HCT116 (cell line): ENCODE measurements around the gene SNRNP200.

Experiments
- CBX3 ChIP-seq: IDR thresholded peaks from 2 replicates; pipeline ENCODE4 v1.6.1; 2012; ENCODE audit warnings: low read depth
- CEBPB ChIP-seq: IDR thresholded peaks from 2 replicates; pipeline ENCODE4 v1.6.1; 2012; ENCODE audit warnings: low read depth
- EZH2 ChIP-seq: fragments of 200-600 bp; sonication (generic); IDR thresholded peaks from 2 replicates; pipeline ENCODE4 v1.6.1; 2017; ENCODE audit warnings: antibody characterized with exemption, mixed run types
- POLR2A ChIP-seq: IDR thresholded peaks from 2 replicates; pipeline ENCODE4 v1.7.0; 2011; ENCODE audit warnings: borderline replicate concordance; ENCODE audit not compliant: insufficient read depth, insufficient read length; ENCODE audit errors: extremely low read depth
- POLR2AphosphoS5 ChIP-seq: IDR thresholded peaks from 2 replicates; pipeline ENCODE4 v1.6.1; 2011; ENCODE audit warnings: mild to moderate bottlenecking, low read depth, low read length, moderate library complexity
- SIN3A ChIP-seq: IDR thresholded peaks from 2 replicates; pipeline ENCODE4 v1.6.1; 2012; ENCODE audit warnings: low read depth
- SP1 ChIP-seq: IDR thresholded peaks from 2 replicates; pipeline ENCODE4 v1.6.1; 2012; ENCODE audit warnings: low read depth
- TCF7L2 ChIP-seq: IDR thresholded peaks from 2 replicates; pipeline ENCODE4 v1.7.0; 2011; ENCODE audit warnings: borderline replicate concordance, inconsistent platforms; ENCODE audit not compliant: insufficient read depth, insufficient read length; ENCODE audit errors: extremely low read depth
- YY1 ChIP-seq: IDR thresholded peaks from 2 replicates; pipeline ENCODE4 v1.6.1; 2011; ENCODE audit warnings: low read length, low read depth, moderate library complexity, mild to moderate bottlenecking; ENCODE audit not compliant: insufficient replicate concordance; ENCODE audit errors: extremely low read depth
- TF ChIP-seq, protein P1 (sequence below), 3 experiments: fragments of 200-600 bp in 1 of 3; sonication (generic) in 1 of 3; IDR thresholded peaks in 2 of 3; conservative IDR thresholded peaks in 1 of 3; 2 replicates each; pipeline ENCODE4 v1.5.1; 2012 to 2017; ENCODE audit warnings: low read depth in 2 of 3, low read length in 2 of 3, antibody characterized with exemption in 1 of 3, borderline replicate concordance in 1 of 3, control low read depth in 1 of 3, mild to moderate bottlenecking in 1 of 3, mixed read lengths in 1 of 3, mixed run types in 1 of 3, moderate library complexity in 1 of 3; ENCODE audit not compliant: insufficient read depth in 1 of 3
- TF ChIP-seq, protein P2 (sequence below): IDR thresholded peaks from 2 replicates; pipeline ENCODE4 v1.6.1; 2012; ENCODE audit warnings: low read depth
- TF ChIP-seq, protein P3 (sequence below): IDR thresholded peaks from 2 replicates; pipeline ENCODE4 v1.6.1; 2012
- TF ChIP-seq, protein P4 (sequence below): IDR thresholded peaks from 2 replicates; pipeline ENCODE4 v1.6.1; 2012

DNA sequence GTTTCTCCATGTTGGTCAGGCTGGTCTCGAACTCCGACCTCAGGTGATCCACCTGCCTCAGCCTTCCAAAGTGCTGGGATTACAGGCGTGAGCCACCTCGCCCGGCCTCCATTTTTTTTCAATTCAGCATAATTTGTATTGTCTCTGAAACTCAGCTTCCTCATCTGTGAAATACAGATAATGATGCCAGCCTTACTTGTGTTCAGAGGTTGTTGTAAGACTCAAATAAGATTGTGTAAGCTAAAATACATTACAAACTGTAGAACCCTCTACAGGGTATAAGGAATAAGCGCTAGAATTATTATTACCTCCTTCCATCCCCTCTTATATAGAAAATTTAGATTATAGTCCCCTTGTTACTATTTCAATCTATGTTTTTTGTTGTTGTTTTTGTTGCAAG is 71.9 kb downstream of the SNRNP200 start:
- TF ChIP-seq, protein P1, sequence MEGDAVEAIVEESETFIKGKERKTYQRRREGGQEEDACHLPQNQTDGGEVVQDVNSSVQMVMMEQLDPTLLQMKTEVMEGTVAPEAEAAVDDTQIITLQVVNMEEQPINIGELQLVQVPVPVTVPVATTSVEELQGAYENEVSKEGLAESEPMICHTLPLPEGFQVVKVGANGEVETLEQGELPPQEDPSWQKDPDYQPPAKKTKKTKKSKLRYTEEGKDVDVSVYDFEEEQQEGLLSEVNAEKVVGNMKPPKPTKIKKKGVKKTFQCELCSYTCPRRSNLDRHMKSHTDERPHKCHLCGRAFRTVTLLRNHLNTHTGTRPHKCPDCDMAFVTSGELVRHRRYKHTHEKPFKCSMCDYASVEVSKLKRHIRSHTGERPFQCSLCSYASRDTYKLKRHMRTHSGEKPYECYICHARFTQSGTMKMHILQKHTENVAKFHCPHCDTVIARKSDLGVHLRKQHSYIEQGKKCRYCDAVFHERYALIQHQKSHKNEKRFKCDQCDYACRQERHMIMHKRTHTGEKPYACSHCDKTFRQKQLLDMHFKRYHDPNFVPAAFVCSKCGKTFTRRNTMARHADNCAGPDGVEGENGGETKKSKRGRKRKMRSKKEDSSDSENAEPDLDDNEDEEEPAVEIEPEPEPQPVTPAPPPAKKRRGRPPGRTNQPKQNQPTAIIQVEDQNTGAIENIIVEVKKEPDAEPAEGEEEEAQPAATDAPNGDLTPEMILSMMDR (IDR thresholded peaks at IDR 0.05 in 2 of 3, conservative IDR thresholded peaks at IDR 0.05 in 1 of 3; ENCODE audit: borderline replicate concordance in 1 of 3, insufficient read depth in 1 of 3, low read depth in 2 of 3, low read length in 2 of 3), result no peak
- TF ChIP-seq, protein P2, sequence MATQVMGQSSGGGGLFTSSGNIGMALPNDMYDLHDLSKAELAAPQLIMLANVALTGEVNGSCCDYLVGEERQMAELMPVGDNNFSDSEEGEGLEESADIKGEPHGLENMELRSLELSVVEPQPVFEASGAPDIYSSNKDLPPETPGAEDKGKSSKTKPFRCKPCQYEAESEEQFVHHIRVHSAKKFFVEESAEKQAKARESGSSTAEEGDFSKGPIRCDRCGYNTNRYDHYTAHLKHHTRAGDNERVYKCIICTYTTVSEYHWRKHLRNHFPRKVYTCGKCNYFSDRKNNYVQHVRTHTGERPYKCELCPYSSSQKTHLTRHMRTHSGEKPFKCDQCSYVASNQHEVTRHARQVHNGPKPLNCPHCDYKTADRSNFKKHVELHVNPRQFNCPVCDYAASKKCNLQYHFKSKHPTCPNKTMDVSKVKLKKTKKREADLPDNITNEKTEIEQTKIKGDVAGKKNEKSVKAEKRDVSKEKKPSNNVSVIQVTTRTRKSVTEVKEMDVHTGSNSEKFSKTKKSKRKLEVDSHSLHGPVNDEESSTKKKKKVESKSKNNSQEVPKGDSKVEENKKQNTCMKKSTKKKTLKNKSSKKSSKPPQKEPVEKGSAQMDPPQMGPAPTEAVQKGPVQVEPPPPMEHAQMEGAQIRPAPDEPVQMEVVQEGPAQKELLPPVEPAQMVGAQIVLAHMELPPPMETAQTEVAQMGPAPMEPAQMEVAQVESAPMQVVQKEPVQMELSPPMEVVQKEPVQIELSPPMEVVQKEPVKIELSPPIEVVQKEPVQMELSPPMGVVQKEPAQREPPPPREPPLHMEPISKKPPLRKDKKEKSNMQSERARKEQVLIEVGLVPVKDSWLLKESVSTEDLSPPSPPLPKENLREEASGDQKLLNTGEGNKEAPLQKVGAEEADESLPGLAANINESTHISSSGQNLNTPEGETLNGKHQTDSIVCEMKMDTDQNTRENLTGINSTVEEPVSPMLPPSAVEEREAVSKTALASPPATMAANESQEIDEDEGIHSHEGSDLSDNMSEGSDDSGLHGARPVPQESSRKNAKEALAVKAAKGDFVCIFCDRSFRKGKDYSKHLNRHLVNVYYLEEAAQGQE, result no peak
- TF ChIP-seq POLR2A (no peak), EZH2 (no peak), CEBPB (no peak), TCF7L2 (no peak), SP1 (no peak), SIN3A (no peak), POLR2AphosphoS5 (no peak), CBX3 (no peak), YY1 (no peak)
- TF ChIP-seq, protein P3, sequence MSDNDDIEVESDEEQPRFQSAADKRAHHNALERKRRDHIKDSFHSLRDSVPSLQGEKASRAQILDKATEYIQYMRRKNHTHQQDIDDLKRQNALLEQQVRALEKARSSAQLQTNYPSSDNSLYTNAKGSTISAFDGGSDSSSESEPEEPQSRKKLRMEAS, result no peak
- TF ChIP-seq, protein P4, sequence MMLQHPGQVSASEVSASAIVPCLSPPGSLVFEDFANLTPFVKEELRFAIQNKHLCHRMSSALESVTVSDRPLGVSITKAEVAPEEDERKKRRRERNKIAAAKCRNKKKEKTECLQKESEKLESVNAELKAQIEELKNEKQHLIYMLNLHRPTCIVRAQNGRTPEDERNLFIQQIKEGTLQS, result no peak
